H1 (cell line): ENCODE results near the gene POLN. TPM values are rescaled to one million over a fixed set of nuclear protein-coding genes. Genes with fewer than 3 reads are reported as not detected.

Experiments
- CTCF ChIA-PET: fragments of 300-600 bp; sonication (Branson Sonifier 250); formaldehyde crosslinking; loops from one replicate; lab custom pipeline; 2021; ENCODE audit not compliant: partially characterized antibody; lab: Charles Lee
- POLR2A ChIA-PET: fragments of 300-600 bp; sonication (Branson Sonifier 250); formaldehyde crosslinking; loops from one replicate; lab custom pipeline; 2021; ENCODE audit warnings: inconsistent platforms; ENCODE audit not compliant: partially characterized antibody; lab: Charles Lee
- DNase-seq, 2 experiments: peaks; one replicate each; pipeline versions ENCODE4 v3.0.0 to v3.0.0-alpha.2; 2010 to 2022; ENCODE audit warnings: low spot score in 2 of 2, low read depth in 1 of 2, mixed read lengths in 1 of 2
- FAIRE-seq: peaks from 2 replicates; lab custom pipeline; 2011; peaks lifted over from hg19 to GRCh38; lab: Jason Lieb, UNC
- H2AFZ ChIP-seq: 2 replicates; pipeline ENCODE4 v1.8.1; 2012; ENCODE audit warnings: low read length, inconsistent platforms
- H2AK5ac ChIP-seq: 2 replicates; pipeline ENCODE4 v1.6.1; 2013; ENCODE audit warnings: low read depth, low read length
- H2BK120ac ChIP-seq: replicated peaks from 2 replicates; pipeline ENCODE3; 2013; ENCODE audit warnings: low read depth, low read length, inconsistent platforms
- H2BK12ac ChIP-seq: 2 replicates; pipeline ENCODE4 v1.6.1; 2013; ENCODE audit warnings: low read depth, low read length
- H2BK15ac ChIP-seq: 2 replicates; pipeline ENCODE4 v1.6.1; 2013; ENCODE audit warnings: low read length
- H2BK20ac ChIP-seq: 2 replicates; pipeline ENCODE4 v1.6.1; 2013; ENCODE audit warnings: low read length
- H2BK5ac ChIP-seq: 2 replicates; pipeline ENCODE4 v1.6.1; 2013; ENCODE audit warnings: low read depth, low read length
- H3K14ac ChIP-seq: 2 replicates; pipeline ENCODE4 v1.6.1; 2013; ENCODE audit warnings: inconsistent platforms; ENCODE audit not compliant: insufficient read length
- H3K18ac ChIP-seq: 2 replicates; pipeline ENCODE4 v1.6.1; 2013; ENCODE audit warnings: low read length; ENCODE audit errors: extremely low read depth
- H3K23ac ChIP-seq: 2 replicates; pipeline ENCODE4 v1.6.1; 2013; ENCODE audit warnings: inconsistent platforms; ENCODE audit not compliant: insufficient read length
- H3K23me2 ChIP-seq: 2 replicates; pipeline ENCODE4 v1.6.1; 2013; ENCODE audit warnings: low read depth, low read length
- H3K27ac ChIP-seq: 2 replicates; pipeline ENCODE4 v1.6.1; 2011; ENCODE audit warnings: low read depth, low read length, inconsistent platforms
- H3K27me3 ChIP-seq, 4 experiments: replicated peaks in 1 of 4; 1 replicate in 1 of 4; 2 replicates in 3 of 4; pipeline versions ENCODE4 v1.6.1 to v1.8.1; 2011 to 2013; ENCODE audit warnings: low read length in 3 of 4, mild to moderate bottlenecking in 3 of 4, inconsistent platforms in 2 of 4, mixed read lengths in 2 of 4, moderate library complexity in 1 of 4; ENCODE audit not compliant: control insufficient read depth in 3 of 4, insufficient read depth in 3 of 4; ENCODE audit errors: extremely low read depth in 1 of 4
- H3K36me3 ChIP-seq, 4 experiments: 2 replicates each; pipeline versions ENCODE4 v1.6.1 to v1.8.1; 2011 to 2013; ENCODE audit warnings: mild to moderate bottlenecking in 4 of 4, low read length in 3 of 4, moderate library complexity in 2 of 4, control low read depth in 1 of 4, inconsistent platforms in 1 of 4; ENCODE audit not compliant: insufficient read depth in 4 of 4, control insufficient read depth in 2 of 4
- H3K4ac ChIP-seq: replicated peaks from 2 replicates; pipeline ENCODE3; 2013; ENCODE audit warnings: low read length, low read depth, mixed read lengths, inconsistent platforms; ENCODE audit not compliant: insufficient read length
- H3K4me1 ChIP-seq, 4 experiments: replicated peaks in 1 of 4; 1 replicate in 1 of 4; 2 replicates in 3 of 4; pipeline versions ENCODE4 v1.6.1 to v1.8.1; 2011 to 2013; ENCODE audit warnings: low read length in 3 of 4, inconsistent platforms in 2 of 4, mixed read lengths in 1 of 4; ENCODE audit not compliant: insufficient read depth in 4 of 4, control insufficient read depth in 3 of 4
- H3K4me2 ChIP-seq, 2 experiments: 2 replicates each; pipeline versions ENCODE4 v1.6.1 to v1.8.1; 2011 to 2013; ENCODE audit warnings: low read depth in 2 of 2, low read length in 2 of 2, control low read depth in 1 of 2, inconsistent platforms in 1 of 2, mild to moderate bottlenecking in 1 of 2; ENCODE audit not compliant: insufficient read depth in 1 of 2
- H3K4me3 ChIP-seq, 4 experiments: fragments of 200-600, 300-600 bp in 1 of 4; sonication (generic), shearing (Covaris generic), sonication (Bioruptor Twin) in 1 of 4; 2 replicates each; pipeline versions ENCODE4 v1.5.1 to v1.8.1; 2011 to 2016; ENCODE audit warnings: low read length in 4 of 4, low read depth in 3 of 4, control low read depth in 2 of 4, inconsistent platforms in 2 of 4, mild to moderate bottlenecking in 2 of 4, mixed read lengths in 1 of 4, moderate library complexity in 1 of 4; ENCODE audit not compliant: insufficient read depth in 2 of 4; ENCODE audit errors: extremely low read depth in 1 of 4
- H3K56ac ChIP-seq: replicated peaks from 2 replicates; pipeline ENCODE3; 2013; ENCODE audit warnings: low read depth, mild to moderate bottlenecking, mixed read lengths, low read length, inconsistent platforms; ENCODE audit not compliant: insufficient read length
- H3K79me1 ChIP-seq: 2 replicates; pipeline ENCODE4 v1.6.1; 2013; ENCODE audit warnings: low read depth, low read length, control low read depth
- H3K79me2 ChIP-seq, 2 experiments: 2 replicates each; pipeline versions ENCODE4 v1.6.1 to v1.8.1; 2012 to 2013; ENCODE audit warnings: low read length in 2 of 2, mild to moderate bottlenecking in 2 of 2, inconsistent platforms in 1 of 2; ENCODE audit not compliant: insufficient read depth in 2 of 2, control insufficient read depth in 1 of 2
- H3K9ac ChIP-seq, 4 experiments: replicated peaks in 1 of 4; 1 replicate in 1 of 4; 2 replicates in 3 of 4; pipeline versions ENCODE4 v1.6.1 to v1.8.1; 2011 to 2013; ENCODE audit warnings: low read depth in 3 of 4, low read length in 3 of 4, control low read depth in 2 of 4, mild to moderate bottlenecking in 2 of 4, moderate library complexity in 2 of 4, inconsistent platforms in 1 of 4; ENCODE audit errors: extremely low read depth in 1 of 4
- H3K9me3 ChIP-seq, 2 experiments: 2 replicates each; pipeline versions ENCODE4 v1.6.1 to v1.8.1; 2012 to 2013; ENCODE audit warnings: mild to moderate bottlenecking in 2 of 2, moderate library complexity in 2 of 2, control low read depth in 1 of 2, inconsistent platforms in 1 of 2, low read depth in 1 of 2, low read length in 1 of 2, mixed read lengths in 1 of 2; ENCODE audit not compliant: insufficient read depth in 2 of 2
- H4K20me1 ChIP-seq, 2 experiments: replicated peaks in 1 of 2; 2 replicates each; pipeline versions ENCODE3 to v1.8.1; 2011 to 2013; ENCODE audit warnings: inconsistent platforms in 2 of 2, low read length in 2 of 2, mild to moderate bottlenecking in 1 of 2; ENCODE audit not compliant: insufficient read depth in 2 of 2, control insufficient read depth in 1 of 2
- H4K5ac ChIP-seq: 2 replicates; pipeline ENCODE4 v1.6.1; 2013; ENCODE audit warnings: low read length, low read depth, mixed read lengths, inconsistent platforms; ENCODE audit not compliant: insufficient read length
- H4K8ac ChIP-seq: 2 replicates; pipeline ENCODE4 v1.8.0; 2013; ENCODE audit warnings: mild to moderate bottlenecking, moderate library complexity, low read length, inconsistent platforms; ENCODE audit not compliant: insufficient read depth; ENCODE audit errors: extremely low read depth
- H4K91ac ChIP-seq: replicated peaks from 2 replicates; pipeline ENCODE3; 2013; ENCODE audit warnings: low read length, mixed read lengths, inconsistent platforms; ENCODE audit not compliant: insufficient read length
- POLR2A ChIP-seq, 2 experiments: IDR thresholded peaks; 1 replicate in 1 of 2; 2 replicates in 1 of 2; pipeline ENCODE4 v1.6.1; 2011; ENCODE audit warnings: low read depth in 2 of 2, low read length in 2 of 2, mild to moderate bottlenecking in 2 of 2; ENCODE audit errors: control extremely low read depth in 1 of 2
- RAD21 ChIP-seq, 2 experiments: IDR thresholded peaks in 1 of 2; conservative IDR thresholded peaks in 1 of 2; 2 replicates each; pipeline ENCODE4 v1.6.1; 2011; ENCODE audit warnings: low read depth in 2 of 2, low read length in 2 of 2, improper control_type of control experiment in 1 of 2, inconsistent platforms in 1 of 2, mild to moderate bottlenecking in 1 of 2, moderate library complexity in 1 of 2
- WGBS, 2 experiments: shearing (Covaris generic) in 1 of 2; methylation state at CpG; one replicate each; pipeline versions ENCODE4 v1.1.6 to v1.1.7; 2013 to 2015; ENCODE audit warnings: low lambda C conversion rate in 2 of 2, mixed read lengths in 2 of 2, inconsistent platforms in 1 of 2, low coverage in 1 of 2, missing lambda C conversion rate in 1 of 2; ENCODE audit not compliant: insufficient replicate concordance in 2 of 2, insufficient coverage in 1 of 2, insufficient read length in 1 of 2; ENCODE audit errors: extremely low coverage in 1 of 2, missing lambda C conversion rate in 1 of 2; 5-methylcytosine and 5-hydroxymethylcytosine counted together
- polyA plus RNA-seq, 7 experiments: library from polyadenylated mRNA; depleted of rRNA in 3 of 7; stranded (reverse) in 5 of 7; unstranded in 2 of 7; fragments of >200 nt in 5 of 7; fragments of 200-250 nt in 2 of 7; gene quantifications; 1 replicate in 5 of 7; 2 replicates in 1 of 7; 4 replicates in 1 of 7; pipeline versions ENCODE4 v1.2.1 to v1.2.3, GENCODE V29; 2011 to 2013; ENCODE audit warnings: missing spikeins in 2 of 7, mixed read lengths in 2 of 7
- total RNA-seq: library from RNA; stranded (reverse); fragmentation: NEBNext Ultra II Directional; extraction: Animal tissue kit (Norgen Biotek cat#: 25700); gene quantifications from 2 replicates; pipeline ENCODE4 v1.2.1, GENCODE V29; 2021

The POLN gene
- total and polyA plus RNA-seq, 2 of the 8 experiments (the other 6 are each of a cell fraction or from before 2014, with no cell fraction given) = 0.98 to 1.5 TPM

- H3K79me2 ChIP-seq = no peaks in the 10 kb centered on the region
- no peak overlapping the region for H2BK120ac ChIP-seq
- H3K18ac ChIP-seq = no peak overlapping the region
- DNase-seq = no peak
- no peak for TF ChIP-seq POLR2A (IDR thresholded peaks at IDR 0.05; ENCODE audit: control extremely low read depth in 1 of 2, low read depth in 2 of 2, low read length in 2 of 2)
- TF ChIP-seq RAD21 (IDR thresholded peaks at IDR 0.05 in 1 of 2, conservative IDR thresholded peaks at IDR 0.05 in 1 of 2; ENCODE audit: low read depth in 2 of 2, low read length in 2 of 2) = no peak
- TF ChIP-seq, all 59 proteins: peak for 0
- WGBS, 2 experiments = 86% methylated on average over 2 of the region's 2 CpGs; no CpG with 5 or more reads in 1 of the 2 experiments
- Histone ChIP-seq H3K4me1 (no peaks in the 10 kb centered on the region), H3K23me2 (no peaks in the 10 kb centered on the region), H3K56ac (no peak overlapping the region), H4K5ac (no peak overlapping the region), H3K4me3 (no peak overlapping the region), H2BK5ac (no peak overlapping the region), H3K4me2 (no peak overlapping the region), H2BK12ac (no peak overlapping the region), H3K27me3 (no peaks in the 10 kb centered on the region), H3K4ac (no peak overlapping the region), H3K27ac (no peak overlapping the region), H4K20me1 (peaks cover 0 to 2% of the 10 kb centered on the region in 2 experiments), H3K14ac (no peak overlapping the region), H3K9ac (no peak overlapping the region), H4K8ac (no peak overlapping the region), H3K9me3 (peaks cover 3 to 4% of the 10 kb centered on the region in 2 experiments; a peak in 2 of 4 replicates), H2AK5ac (no peak overlapping the region), H2AFZ (no peak overlapping the region), H2BK15ac (no peak overlapping the region), H3K79me1 (no peaks in the 10 kb centered on the region), H3K23ac (no peak overlapping the region), H2BK20ac (no peak overlapping the region), H4K91ac (no peak overlapping the region), H3K36me3 (no peaks in the 10 kb centered on the region)
- no peak for FAIRE-seq
- ChIA-PET POLR2A (no interaction called here), CTCF (interaction anchor here (1.5 kb wide), 1 partner anchor 136 kb away, joined by 3 read pairs; no protein-coding TSS in a partner anchor)
These were observed 61.5 kb downstream of the POLN start for GRCh38 chr4:2180410-2180809.
